Calu3 (cell line): ENCODE measurements around the gene PDGFA. TPM values are rescaled to one million over a fixed set of nuclear protein-coding genes. Genes with fewer than 3 reads are reported as not detected.

Experiments
- BruUV-seq: library from RNA; stranded (reverse); fragments of 400-500 nt; replicated peaks from 2 replicates; lab custom pipeline; 2021; lab: Mats Ljungman, UMichigan
- CTCF ChIA-PET: fragments of 300-600 bp; sonication (Branson Sonifier 250); formaldehyde crosslinking; loops from one replicate; lab custom pipeline; 2022; ENCODE audit warnings: antibody characterized with exemption; lab: Charles Lee
- DNase-seq: peaks from one replicate; pipeline ENCODE4 v3.0.0; 2022
- H3K27ac Mint-ChIP-seq: one replicate; pipeline ENCODE4 v1.8.0; 2022; ENCODE audit warnings: mixed read lengths; ENCODE audit not compliant: unreplicated experiment
- H3K27me3 Mint-ChIP-seq: one replicate; pipeline ENCODE4 v1.8.0; 2022; ENCODE audit warnings: mixed read lengths; ENCODE audit not compliant: unreplicated experiment
- H3K36me3 Mint-ChIP-seq: one replicate; pipeline ENCODE4 v1.8.0; 2022; ENCODE audit warnings: mild to moderate bottlenecking, moderate library complexity, mixed read lengths; ENCODE audit not compliant: insufficient read depth, unreplicated experiment
- H3K4me1 Mint-ChIP-seq: one replicate; pipeline ENCODE4 v1.8.0; 2022; ENCODE audit warnings: mild to moderate bottlenecking, low read depth, mixed read lengths; ENCODE audit not compliant: unreplicated experiment
- H3K4me3 Mint-ChIP-seq: one replicate; pipeline ENCODE4 v1.8.0; 2022; ENCODE audit warnings: mild to moderate bottlenecking, low read depth, moderate library complexity, mixed read lengths; ENCODE audit not compliant: unreplicated experiment
- H3K9me3 Mint-ChIP-seq: one replicate; pipeline ENCODE4 v1.8.0; 2022; ENCODE audit warnings: low read depth, mixed read lengths; ENCODE audit not compliant: unreplicated experiment
- intact Hi-C: fragments of 100-400 bp; cut with micrococcal nuclease; formaldehyde crosslinking; loops from one replicate; pipeline ENCODE4 v1.10.0; 2022; ENCODE audit not compliant: unreplicated experiment
- total RNA-seq: library from RNA; stranded (reverse); gene quantifications from 2 replicates; pipeline ENCODE4 v1.2.3, GENCODE V29; 2022
- TF ChIP-seq, protein P1 (sequence below): fragments of 200-600 bp; IDR thresholded peaks from one replicate; pipeline ENCODE4 v1.8.0; 2022; ENCODE audit warnings: antibody characterized with exemption; ENCODE audit not compliant: unreplicated experiment

Gene PDGFA
- total RNA-seq, 1 experiment from 2014 or later: 4.5 TPM

DNA sequence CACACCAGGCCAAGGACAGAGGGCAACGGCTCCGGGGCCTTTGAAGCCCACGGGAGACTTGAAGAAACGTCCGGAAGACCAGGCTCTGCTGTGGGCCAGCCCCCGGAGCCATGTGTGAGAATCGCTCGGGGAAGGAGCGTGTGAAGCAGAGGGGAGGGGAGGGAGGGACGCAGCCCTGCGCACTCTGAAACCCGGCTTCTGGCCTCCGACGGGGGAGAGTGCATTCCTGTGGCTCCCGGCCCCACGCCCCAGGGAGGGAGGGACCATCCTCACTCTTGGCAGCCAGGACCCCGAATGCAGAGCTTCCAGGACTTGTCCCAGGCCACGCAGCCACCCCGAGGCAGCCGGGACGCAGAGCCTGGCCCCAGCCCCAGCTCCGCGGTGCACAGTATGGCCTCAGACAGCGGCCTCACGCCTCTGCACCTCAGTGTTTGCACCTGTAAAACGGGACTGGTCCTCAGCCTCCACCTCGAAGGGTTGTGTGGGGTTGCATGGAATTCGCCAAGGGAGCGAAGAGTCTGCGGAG lies 67.4 kb downstream of the PDGFA start:
- TF ChIP-seq, protein P1, sequence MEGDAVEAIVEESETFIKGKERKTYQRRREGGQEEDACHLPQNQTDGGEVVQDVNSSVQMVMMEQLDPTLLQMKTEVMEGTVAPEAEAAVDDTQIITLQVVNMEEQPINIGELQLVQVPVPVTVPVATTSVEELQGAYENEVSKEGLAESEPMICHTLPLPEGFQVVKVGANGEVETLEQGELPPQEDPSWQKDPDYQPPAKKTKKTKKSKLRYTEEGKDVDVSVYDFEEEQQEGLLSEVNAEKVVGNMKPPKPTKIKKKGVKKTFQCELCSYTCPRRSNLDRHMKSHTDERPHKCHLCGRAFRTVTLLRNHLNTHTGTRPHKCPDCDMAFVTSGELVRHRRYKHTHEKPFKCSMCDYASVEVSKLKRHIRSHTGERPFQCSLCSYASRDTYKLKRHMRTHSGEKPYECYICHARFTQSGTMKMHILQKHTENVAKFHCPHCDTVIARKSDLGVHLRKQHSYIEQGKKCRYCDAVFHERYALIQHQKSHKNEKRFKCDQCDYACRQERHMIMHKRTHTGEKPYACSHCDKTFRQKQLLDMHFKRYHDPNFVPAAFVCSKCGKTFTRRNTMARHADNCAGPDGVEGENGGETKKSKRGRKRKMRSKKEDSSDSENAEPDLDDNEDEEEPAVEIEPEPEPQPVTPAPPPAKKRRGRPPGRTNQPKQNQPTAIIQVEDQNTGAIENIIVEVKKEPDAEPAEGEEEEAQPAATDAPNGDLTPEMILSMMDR: no peak
- intact Hi-C loops: no loop called here
- no peak overlapping the region for H3K27ac Mint-ChIP-seq
- no peak overlapping the region for H3K4me3 Mint-ChIP-seq
- H3K9me3 Mint-ChIP-seq: no peaks in the 10 kb centered on the region
- CTCF ChIA-PET: no interaction called here
- peaks cover 5% of the 10 kb centered on the region for H3K36me3 Mint-ChIP-seq
- no peaks in the 10 kb centered on the region for H3K4me1 Mint-ChIP-seq
- BruUV-seq: no TSS peak
- peak; percentile 49 for DNase-seq
- H3K27me3 Mint-ChIP-seq: peaks cover 70% of the 10 kb centered on the region

DNA sequence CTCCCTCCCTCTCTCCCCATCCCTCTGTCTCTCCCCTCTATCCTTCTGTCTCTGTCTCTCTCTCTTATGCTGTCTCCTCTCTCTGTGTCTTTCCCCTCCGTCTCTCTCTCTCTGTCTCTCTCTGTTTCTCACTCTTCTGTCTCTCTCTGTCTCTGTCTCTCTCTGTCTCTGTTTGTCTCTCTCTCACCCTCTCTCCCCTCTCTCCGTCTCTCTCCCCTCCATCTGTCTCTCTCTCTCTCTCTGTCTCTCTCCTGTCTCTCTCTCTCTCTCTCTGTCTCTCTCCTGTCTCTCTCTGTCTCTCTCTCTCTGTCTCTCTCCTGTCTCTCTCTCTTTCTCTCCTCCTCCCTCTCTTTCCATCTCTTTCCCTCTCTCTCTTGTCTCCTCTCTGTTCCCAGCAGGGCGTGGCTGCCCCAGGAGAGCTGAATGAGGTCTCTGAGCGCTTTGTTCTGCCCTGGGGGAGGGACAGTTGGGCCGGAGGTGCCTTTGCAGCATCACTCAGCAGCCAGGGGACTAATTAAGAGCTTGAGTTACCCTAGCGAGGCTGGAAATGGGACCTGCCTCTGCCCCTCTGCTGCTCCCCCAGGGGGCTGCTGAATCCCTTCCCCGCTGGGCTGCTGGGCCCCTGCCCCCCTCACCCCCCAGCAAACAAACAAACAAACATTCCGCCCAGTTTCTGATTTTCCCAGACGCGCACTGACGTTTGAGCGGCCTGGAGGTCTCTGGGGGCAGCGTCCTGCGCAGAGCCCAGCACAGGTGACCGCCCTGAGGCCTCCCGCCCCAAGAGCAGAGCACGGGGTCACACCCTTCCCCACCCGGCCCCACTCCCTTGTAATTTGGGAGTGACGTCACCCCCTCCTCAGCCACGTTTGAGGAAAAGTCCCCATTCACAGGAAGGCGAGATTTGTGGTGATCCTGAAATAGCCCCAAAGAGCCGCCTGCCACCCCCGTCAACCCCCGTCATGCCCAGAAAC lies 68.1 kb downstream of the PDGFA start:
- Mint-ChIP-seq H3K4me3 (no peak overlapping the region), H3K27me3 (peaks cover 70% of the 10 kb centered on the region), H3K27ac (no peak overlapping the region), H3K4me1 (no peaks in the 10 kb centered on the region), H3K36me3 (peaks cover 5% of the 10 kb centered on the region), H3K9me3 (no peaks in the 10 kb centered on the region)
- intact Hi-C loops: no loop called here
- CTCF ChIA-PET: no interaction called here
- TF ChIP-seq, protein P1: no peak
- no peak for DNase-seq
- BruUV-seq: no TSS peak

DNA sequence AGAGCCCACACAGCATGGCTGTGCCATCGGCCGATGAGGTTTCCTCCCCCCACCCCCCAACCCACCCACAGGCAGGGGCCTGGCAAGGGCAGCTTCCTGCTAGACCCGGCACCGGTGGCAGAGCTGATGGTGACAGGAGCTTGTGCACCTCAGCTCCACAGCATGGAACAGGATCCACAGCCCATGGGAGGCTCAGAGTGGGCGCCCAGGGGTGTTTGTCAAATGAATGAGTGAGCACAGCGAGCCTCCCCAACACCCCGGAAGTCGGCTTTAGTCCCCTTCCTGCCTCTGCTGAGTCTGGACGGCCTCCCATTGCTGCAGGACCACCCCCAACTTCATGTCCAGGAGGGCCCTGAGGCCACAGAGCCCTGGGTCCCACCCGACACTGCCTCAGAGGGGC lies 68.9 kb downstream of the PDGFA start:
- Mint-ChIP-seq H3K9me3 (no peaks in the 10 kb centered on the region), H3K36me3 (peaks cover 4% of the 10 kb centered on the region), H3K27ac (no peak overlapping the region), H3K4me1 (no peaks in the 10 kb centered on the region), H3K27me3 (peaks cover 70% of the 10 kb centered on the region), H3K4me3 (no peak overlapping the region)
- TF ChIP-seq, protein P1: no peak
- no TSS peak for BruUV-seq
- CTCF ChIA-PET: interaction anchor here (0.9 kb wide), 1 partner anchor 15 kb away, joined by 3 read pairs; no protein-coding TSS in a partner anchor
- intact Hi-C loops: no loop called here
- no peak for DNase-seq

DNA sequence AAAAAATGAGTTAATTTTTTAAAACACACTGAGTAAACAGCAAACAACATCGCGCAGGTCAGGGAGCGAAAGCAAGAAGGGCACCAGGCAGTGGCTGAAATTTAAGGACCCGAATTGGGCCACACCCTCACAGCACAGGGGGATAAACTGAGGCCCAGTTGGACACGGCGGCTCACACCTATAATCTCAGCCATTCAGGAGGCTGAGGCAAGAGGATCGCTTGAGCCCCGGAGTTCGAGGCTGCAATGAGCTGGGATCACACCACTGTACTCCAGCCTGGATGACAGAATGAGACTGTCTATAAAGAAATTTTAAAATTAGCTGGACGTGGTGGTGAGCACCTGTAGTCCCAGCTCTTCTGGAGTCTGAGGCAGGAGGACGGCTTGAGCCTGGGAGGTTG lies 69.6 kb downstream of the PDGFA start:
- Mint-ChIP-seq H3K27me3 (peaks cover 66% of the 10 kb centered on the region), H3K4me3 (no peak overlapping the region), H3K36me3 (no peaks in the 10 kb centered on the region), H3K9me3 (no peaks in the 10 kb centered on the region), H3K27ac (no peak overlapping the region), H3K4me1 (no peaks in the 10 kb centered on the region)
- CTCF ChIA-PET: interaction anchor here (0.9 kb wide), 1 partner anchor 14 kb away, joined by 3 read pairs; no protein-coding TSS in a partner anchor
- TF ChIP-seq, protein P1: no peak
- no peak for DNase-seq
- intact Hi-C loops: no loop called here
- no TSS peak for BruUV-seq
